Left lobe of liver (tissue), 2 donors: Measurements from ENCODE around the gene MMP14. TPM values are rescaled to one million over a fixed set of nuclear protein-coding genes. Genes with fewer than 3 reads are reported as not detected.
"Not testable (repeated sequence)": the region's sequence is repeated elsewhere in the genome, so short reads cannot be mapped to it uniquely, and the experiment has no call there.

Experiments
- ATAC-seq: fragments of 200-7000 bp; cut with Tn5 transposase; one replicate; pipeline ENCODE4 v1.9.1; 2020; ENCODE audit warnings: mild to moderate bottlenecking, moderate library complexity
- DNase-seq: peaks from one replicate; pipeline ENCODE4 v3.0.0-alpha.2; 2020; ENCODE audit warnings: low spot score
- total RNA-seq: library from RNA; stranded (reverse); gene quantifications from one replicate; pipeline ENCODE4 v1.2.1, GENCODE V29; 2021
- donor health status: DM: no; HTN: no; CAD: no; lungs with moderate emphysema.
- donor health status: DM: no; HTN: yes; CAD: no.

The MMP14 gene
- 10.9 TPM for total RNA-seq

- ATAC-seq = peak; percentile 81
- DNase-seq = no peak
Measured at GRCh38 chr14:22836301-22837113, at the start of gene MMP14. MMP14 (plus strand) TSS chr14:22836585; CDS start chr14:22836818, 233 bp downstream.

GRCh38 chr14:22786685-22787084 is 49.7 kb upstream of the MMP14 start:
- DNase-seq (no peak), ATAC-seq (no peak)

- DNase-seq = no peak
- no peak for ATAC-seq
Measured at GRCh38 chr14:22791301-22791700, 45.1 kb upstream of the MMP14 start.

- DNase-seq = no peak
- no peak for ATAC-seq
Measured at GRCh38 chr14:22792158-22792557, 44.2 kb upstream of the MMP14 start.

- ATAC-seq, DNase-seq: not testable (repeated sequence)
Measured at GRCh38 chr14:22793550-22793949, 42.8 kb upstream of the MMP14 start.

GRCh38 chr14:22793976-22794375 is 42.4 kb upstream of the MMP14 start:
- ATAC-seq = no peak
- no peak for DNase-seq

- no peak for DNase-seq
- no peak for ATAC-seq
Measured at GRCh38 chr14:22794551-22794951, 41.8 kb upstream of the MMP14 start.

- DNase-seq (no peak), ATAC-seq (no peak)
Measured at GRCh38 chr14:22796087-22796707, 40.2 kb upstream of the MMP14 start.

- DNase-seq = no peak
- ATAC-seq = peak; percentile 91
Measured at GRCh38 chr14:22797017-22797917, 39.1 kb upstream of the MMP14 start.

GRCh38 chr14:22798528-22798927 is 37.9 kb upstream of the MMP14 start:
- DNase-seq (no peak), ATAC-seq (no peak)

GRCh38 chr14:22800346-22800745 is 36.0 kb upstream of the MMP14 start:
- DNase-seq = no peak
- ATAC-seq = no peak

- ATAC-seq (no peak), DNase-seq (no peak)
Measured at GRCh38 chr14:22801716-22802115, 34.7 kb upstream of the MMP14 start.

GRCh38 chr14:22802860-22803686 is 33.3 kb upstream of the MMP14 start:
- no peak for ATAC-seq

GRCh38 chr14:22803687-22803974 is 32.8 kb upstream of the MMP14 start:
- DNase-seq = no peak
- no peak for ATAC-seq

More at GRCh38 chr14:22802860-22803686, 33.3 kb upstream of the MMP14 start:
- DNase-seq = no peak

GRCh38 chr14:22805235-22805634 is 31.1 kb upstream of the MMP14 start:
- not testable (repeated sequence) for ATAC-seq, DNase-seq

- DNase-seq (no peak), ATAC-seq (no peak)
Measured at GRCh38 chr14:22807432-22808087, 28.8 kb upstream of the MMP14 start.

GRCh38 chr14:22808388-22809209 is 27.8 kb upstream of the MMP14 start:
- DNase-seq = no peak
- no peak for ATAC-seq

GRCh38 chr14:22811722-22812121 is 24.7 kb upstream of the MMP14 start:
- ATAC-seq (no peak), DNase-seq (no peak)

GRCh38 chr14:22812744-22813143 is 23.6 kb upstream of the MMP14 start:
- ATAC-seq = no peak
- DNase-seq = no peak
